GM21360 (cell line): ENCODE results near the gene DMD.

Experiments
- ATAC-seq: cut with Tn5 transposase; IDR thresholded peaks from one replicate; pipeline ENCODE4 v1.9.1; 2021; ENCODE audit warnings: mild to moderate bottlenecking, moderate library complexity; ENCODE audit not compliant: unreplicated experiment

DMD gene

GRCh38 chrX:31563792-31564191 lies 1647.6 kb downstream of the DMD start:
- ATAC-seq = no peak

DNA sequence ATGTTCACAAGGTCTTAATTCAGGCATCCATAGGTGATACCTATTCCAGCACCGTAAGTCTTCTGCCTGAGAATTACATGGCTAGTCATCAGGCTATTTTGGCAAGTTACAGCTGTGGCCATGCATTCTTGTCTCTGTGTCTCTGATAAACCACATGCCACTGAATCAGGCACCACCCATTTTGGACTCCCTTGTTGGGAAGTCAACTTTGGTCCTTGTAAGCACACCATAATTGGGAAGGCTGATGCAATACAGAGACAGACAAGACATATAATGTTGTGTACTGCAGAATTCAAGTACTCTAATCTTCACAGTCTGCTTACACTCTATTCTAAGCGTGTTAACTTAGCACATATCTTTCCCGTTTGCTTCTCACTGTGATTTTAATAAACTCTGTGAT lies 1655.8 kb downstream of the DMD start:
- ATAC-seq = no peak

DNA sequence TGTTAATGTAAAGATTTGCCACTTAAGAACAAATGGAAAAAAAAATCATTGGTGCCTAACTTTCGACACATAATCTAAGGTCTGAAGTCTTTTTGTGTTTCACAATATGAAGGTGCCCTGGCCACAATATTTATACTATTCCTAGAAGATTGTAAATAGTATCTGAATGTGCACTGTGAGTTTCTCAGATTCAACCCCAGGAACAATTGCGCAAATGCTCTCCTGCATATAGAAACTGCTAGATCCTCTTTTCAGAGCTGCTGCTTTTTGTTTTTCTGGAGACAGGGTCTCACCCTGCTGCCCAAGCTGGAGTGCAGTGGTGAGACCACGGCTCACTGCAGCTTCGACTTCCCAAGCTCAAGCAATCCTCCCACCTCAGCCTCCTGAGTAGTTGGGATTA lies 1659.4 kb downstream of the DMD start:
- no peak for ATAC-seq

- ATAC-seq = no peak
Measured at GRCh38 chrX:31550158-31550557, 1661.2 kb downstream of the DMD start.

DNA sequence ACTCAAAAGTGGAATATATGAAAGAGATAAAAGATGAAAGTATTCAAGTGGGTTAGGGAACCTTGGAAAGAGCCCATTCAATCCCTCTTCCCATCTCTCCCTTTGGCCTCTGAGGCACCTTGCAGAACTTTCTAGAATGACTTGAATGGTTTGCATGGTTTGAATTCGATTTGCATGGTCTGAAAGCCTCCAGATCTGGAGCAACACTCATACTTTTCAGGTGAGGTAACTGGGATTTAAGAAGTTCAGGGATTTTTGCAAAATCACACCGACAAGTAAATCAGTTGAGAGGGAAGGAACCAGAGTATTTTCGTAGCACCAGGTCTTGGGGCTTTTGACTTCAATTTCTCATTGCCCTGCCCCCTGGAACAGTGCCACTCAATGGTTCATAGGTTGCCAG lies 1663.5 kb downstream of the DMD start:
- no peak for ATAC-seq

- no peak for ATAC-seq
Measured at GRCh38 chrX:31547416-31547815, 1663.9 kb downstream of the DMD start.

DNA sequence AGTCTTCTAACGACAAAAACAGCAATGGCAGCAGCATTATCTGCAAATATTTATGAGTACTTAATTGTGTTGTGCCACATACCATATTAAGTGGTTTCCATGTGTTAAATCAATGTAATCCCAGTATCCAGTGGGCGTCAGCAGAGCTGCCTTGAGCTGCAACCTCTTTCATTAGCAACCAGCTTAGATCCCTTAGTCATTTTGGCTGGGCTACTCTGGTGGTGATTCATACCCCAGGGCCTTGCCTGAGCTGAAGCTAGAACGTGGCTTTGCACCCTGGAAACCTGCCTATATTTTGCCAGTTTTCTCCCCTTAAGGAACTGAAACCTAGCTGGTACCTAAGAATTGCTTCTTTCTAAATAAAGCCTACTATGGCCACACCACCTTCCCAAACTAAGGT lies 1665.2 kb downstream of the DMD start:
- ATAC-seq = no peak

- ATAC-seq = no peak
Measured at GRCh38 chrX:31545726-31546125, 1665.6 kb downstream of the DMD start.

GRCh38 chrX:31545191-31545590 lies 1666.2 kb downstream of the DMD start:
- no peak for ATAC-seq

DNA sequence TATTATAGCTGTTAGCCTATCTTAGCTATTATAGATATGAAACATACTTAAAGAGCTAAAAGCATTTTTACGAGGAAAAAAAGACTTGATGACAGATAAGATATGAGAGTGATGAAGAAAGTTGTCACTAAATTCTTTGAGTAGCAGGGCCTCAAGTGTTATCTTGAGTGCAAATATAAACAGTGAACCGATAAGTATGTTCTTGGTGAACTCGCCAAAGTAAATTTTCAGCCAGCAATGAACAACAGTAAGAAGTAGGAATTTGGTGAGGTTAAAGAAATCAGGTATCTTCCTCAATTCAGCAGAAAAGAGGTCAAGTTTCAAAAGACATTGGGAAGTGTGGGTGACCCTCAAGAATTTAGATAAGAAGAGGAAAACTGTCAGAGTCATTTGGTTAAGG lies 1667.7 kb downstream of the DMD start:
- no peak for ATAC-seq

DNA sequence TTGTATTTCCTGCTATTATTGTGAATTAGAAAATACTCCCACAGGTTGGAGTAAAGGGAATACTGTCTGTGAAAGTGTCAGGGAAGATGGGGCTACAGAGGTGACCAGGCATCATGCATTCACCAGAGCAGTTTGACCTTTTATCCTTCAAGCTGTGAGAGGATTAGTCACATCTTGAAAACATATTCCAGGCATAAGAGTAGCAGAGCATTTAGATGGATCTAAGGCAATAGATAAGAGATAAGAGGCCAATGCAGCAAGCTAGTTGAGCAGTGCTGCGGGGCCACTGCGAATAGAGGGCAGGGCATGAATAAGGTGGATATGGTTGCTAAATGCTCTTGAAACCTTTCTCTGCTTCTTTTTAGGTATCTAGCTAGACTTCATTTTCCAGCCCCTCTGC lies 1668.8 kb downstream of the DMD start:
- ATAC-seq = no peak

DNA sequence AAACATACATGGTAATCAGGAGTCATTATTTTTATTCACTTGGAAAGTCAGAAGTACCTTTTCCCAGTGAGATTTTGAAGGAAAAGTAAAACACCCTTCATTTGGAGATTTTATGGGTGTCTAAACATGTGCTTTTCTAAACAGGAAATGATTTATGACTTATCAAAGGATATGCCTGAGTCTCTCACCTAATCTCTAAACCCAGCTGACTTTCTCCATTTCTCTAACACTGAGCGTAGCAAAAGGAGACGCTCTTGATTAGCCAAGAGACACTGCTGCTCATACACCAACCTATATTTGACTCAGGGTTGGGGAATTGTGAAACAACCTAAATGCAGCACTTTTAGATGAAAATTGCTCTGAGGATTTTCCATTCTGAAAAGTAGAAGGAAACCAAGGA lies 1671.0 kb downstream of the DMD start:
- ATAC-seq = no peak

- ATAC-seq = no peak
Measured at GRCh38 chrX:31527455-31528126, 1683.8 kb downstream of the DMD start.

- ATAC-seq = no peak
Measured at GRCh38 chrX:31523884-31524536, 1687.3 kb downstream of the DMD start.

- no peak for ATAC-seq
Measured at GRCh38 chrX:31522760-31523159, 1688.6 kb downstream of the DMD start.

DNA sequence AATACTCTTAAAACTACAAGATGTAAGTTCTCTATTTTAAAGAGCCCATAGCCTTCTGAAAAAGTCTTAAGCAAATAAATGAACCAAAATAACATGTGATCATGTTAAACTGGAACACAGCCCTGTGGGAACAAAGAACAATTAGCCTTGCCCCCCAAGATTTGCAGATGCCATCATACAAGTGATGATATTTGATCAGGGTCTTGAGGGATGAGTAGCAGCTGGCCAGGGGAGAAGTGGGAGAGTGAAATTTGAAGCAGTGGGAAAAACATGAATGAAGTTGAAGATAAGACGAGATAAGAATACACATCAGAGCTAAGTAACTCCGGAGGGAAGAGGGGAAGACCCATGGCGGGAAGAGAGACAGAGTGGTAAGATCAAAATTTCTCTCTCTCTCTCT lies 1689.4 kb downstream of the DMD start:
- no peak for ATAC-seq

GRCh38 chrX:31516527-31516926 lies 1694.8 kb downstream of the DMD start:
- no peak for ATAC-seq

DNA sequence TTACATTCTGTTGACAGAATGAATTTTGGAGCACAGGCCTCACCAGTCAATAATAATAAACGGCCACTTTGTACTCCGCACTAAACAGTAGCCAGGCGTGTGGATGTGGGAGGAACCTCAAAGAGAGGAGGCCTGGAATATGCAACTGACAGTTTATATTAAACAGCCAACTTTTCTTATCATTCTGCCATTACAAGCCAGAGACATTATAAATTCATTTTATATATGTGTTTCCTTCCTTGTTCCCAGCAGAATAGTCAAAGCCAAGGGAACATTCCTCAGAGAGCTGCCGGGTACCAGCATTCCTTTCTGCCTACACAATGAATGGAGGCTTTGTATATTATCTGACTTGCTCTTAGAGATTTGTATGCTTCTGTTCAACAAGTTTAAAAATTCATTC lies 1703.0 kb downstream of the DMD start:
- ATAC-seq = no peak

- no peak for ATAC-seq
Measured at GRCh38 chrX:31506928-31507327, 1704.4 kb downstream of the DMD start.

DNA sequence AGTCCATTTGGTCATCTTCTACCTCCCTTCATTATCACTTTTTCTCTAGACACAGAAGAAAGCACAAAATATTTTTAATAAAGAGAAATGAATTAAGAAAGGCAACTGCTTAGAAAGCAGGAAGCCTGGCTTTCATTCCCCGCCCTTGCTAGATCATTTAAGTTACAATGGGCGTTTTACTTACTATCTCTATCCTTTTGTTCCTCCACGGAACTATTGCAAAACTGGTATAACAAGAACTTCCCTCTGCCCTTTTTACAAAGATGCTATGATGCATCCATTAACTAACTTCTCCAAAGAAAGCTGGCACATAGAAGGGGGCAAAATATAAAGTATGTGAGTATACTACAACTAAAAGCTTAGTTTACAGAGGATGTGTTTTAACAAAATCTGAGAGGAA lies 1705.0 kb downstream of the DMD start:
- ATAC-seq = no peak

- ATAC-seq = peak; percentile 88
Measured at GRCh38 chrX:31500921-31501320, 1710.4 kb downstream of the DMD start.

- ATAC-seq = no peak
Measured at GRCh38 chrX:31499109-31499508, 1712.2 kb downstream of the DMD start.

DNA sequence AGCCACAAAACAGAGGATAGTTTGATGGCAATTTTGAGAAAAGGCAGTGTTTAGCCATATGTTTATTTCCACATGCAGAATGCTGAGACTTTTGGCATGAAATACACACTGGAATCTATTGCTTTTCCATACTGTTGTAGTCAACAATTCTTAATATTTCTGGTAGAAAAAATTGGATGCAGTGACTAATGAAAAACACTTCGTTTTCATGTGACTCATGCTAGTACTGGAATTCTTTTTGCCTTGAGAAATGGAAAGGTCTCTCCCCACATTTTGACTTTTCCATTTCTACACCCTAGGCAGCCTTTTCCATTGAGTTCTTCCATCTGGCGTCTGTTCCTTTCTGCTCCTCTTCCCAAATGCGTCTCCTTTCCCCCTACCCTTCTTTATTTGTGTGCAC lies 1714.3 kb downstream of the DMD start:
- ATAC-seq = no peak
